OCI-LY7 (cell line): ENCODE results near the gene BMX. TPM values are rescaled to one million over a fixed set of nuclear protein-coding genes. Genes with fewer than 3 reads are reported as not detected.

Experiments used
- BruUV-seq: library from RNA; stranded (reverse); fragments of 400-500 nt; replicated peaks from 2 replicates; lab custom pipeline; 2021; lab: Mats Ljungman, UMichigan
- CTCF ChIA-PET: fragments of 300-600 bp; sonication (Branson Sonifier 250); formaldehyde crosslinking; loops from one replicate; lab custom pipeline; 2022; ENCODE audit warnings: antibody characterized with exemption; ENCODE audit not compliant: unreplicated experiment; lab: Charles Lee
- POLR2A ChIA-PET: fragments of 300-600 bp; sonication (Branson Sonifier 250); formaldehyde crosslinking; loops from one replicate; lab custom pipeline; 2022; ENCODE audit warnings: antibody characterized with exemption; lab: Charles Lee
- DNase-seq: peaks from one replicate; pipeline ENCODE4 v3.0.0-alpha.2; 2015; ENCODE audit warnings: low spot score
- H2AFZ ChIP-seq: fragments of 200-600 bp; sonication (generic), shearing (Covaris generic); 2 replicates; pipeline ENCODE4 v1.6.1; 2014; ENCODE audit warnings: mild to moderate bottlenecking, antibody characterized with exemption, low read length, moderate library complexity
- H3K27ac ChIP-seq: fragments of 200-600 bp; sonication (generic); 2 replicates; pipeline ENCODE4 v1.5.1; 2014; ENCODE audit warnings: mixed run types, low read depth, mild to moderate bottlenecking, moderate library complexity, low read length, inconsistent platforms; ENCODE audit not compliant: poor library complexity, severe bottlenecking
- H3K36me3 ChIP-seq: fragments of 200-600 bp; sonication (generic); 2 replicates; pipeline ENCODE4 v1.6.1; 2014; ENCODE audit warnings: mild to moderate bottlenecking, antibody characterized with exemption, low read length, moderate library complexity, mixed read lengths; ENCODE audit not compliant: insufficient read depth
- H3K4me1 ChIP-seq: fragments of 200-600 bp; sonication (generic); 2 replicates; pipeline ENCODE4 v1.5.1; 2014; ENCODE audit warnings: mild to moderate bottlenecking, low read length; ENCODE audit not compliant: insufficient read depth, poor library complexity, severe bottlenecking
- H3K4me2 ChIP-seq: fragments of 200-600 bp; sonication (generic); 2 replicates; pipeline ENCODE4 v1.6.1; 2014; ENCODE audit warnings: mild to moderate bottlenecking, low read length
- H3K4me3 ChIP-seq: fragments of 200-600 bp; sonication (generic); 2 replicates; pipeline ENCODE4 v1.5.1; 2014; ENCODE audit warnings: mild to moderate bottlenecking, low read depth, low read length; ENCODE audit not compliant: poor library complexity, severe bottlenecking
- H3K79me2 ChIP-seq: fragments of 200-600 bp; sonication (generic); 2 replicates; pipeline ENCODE4 v1.6.1; 2016; ENCODE audit warnings: low read depth, mild to moderate bottlenecking, low read length, moderate library complexity, mixed read lengths; ENCODE audit not compliant: insufficient read depth
- H3K9me2 ChIP-seq: fragments of 200-600 bp; sonication (generic); 2 replicates; pipeline ENCODE4 v1.6.1; 2016; ENCODE audit warnings: mild to moderate bottlenecking, low read length, mixed read lengths; ENCODE audit not compliant: insufficient read depth
- H3K9me3 ChIP-seq: fragments of 200-600 bp; sonication (generic); 2 replicates; pipeline ENCODE4 v1.6.1; 2014; ENCODE audit warnings: mild to moderate bottlenecking, mixed run types, low read length, mixed read lengths
- H4K20me1 ChIP-seq: fragments of 200-600 bp; sonication (generic); 2 replicates; pipeline ENCODE4 v1.6.1; 2014; ENCODE audit warnings: mild to moderate bottlenecking, antibody characterized with exemption, low read length, moderate library complexity, mixed read lengths; ENCODE audit not compliant: insufficient read depth
- CTCF ChIP-seq: fragments of 200-600 bp; sonication (generic); conservative IDR thresholded peaks from 2 replicates; pipeline ENCODE4 v1.5.1; 2014; ENCODE audit warnings: mild to moderate bottlenecking, antibody characterized with exemption, low read length, moderate library complexity, mixed read lengths
- EZH2phosphoT487 ChIP-seq: fragments of 200-600 bp; sonication (generic); IDR thresholded peaks from 2 replicates; pipeline ENCODE4 v1.6.1; 2018; ENCODE audit warnings: low read depth, borderline replicate concordance, mild to moderate bottlenecking, mixed run types, antibody characterized with exemption, low read length, moderate library complexity, mixed read lengths
- intact Hi-C: fragments of 100-400 bp; cut with micrococcal nuclease; formaldehyde crosslinking; loops from one replicate; pipeline ENCODE4 v1.10.0; 2022; ENCODE audit not compliant: unreplicated experiment
- total RNA-seq, 2 experiments: library from RNA; depleted of rRNA in 1 of 2; stranded (reverse); fragments of >200 nt in 1 of 2; shearing (Covaris generic) in 1 of 2; gene quantifications; 2 replicates each; pipeline ENCODE4 v1.2.3, GENCODE V29; 2014 to 2022

The BMX gene
- total RNA-seq, 2 experiments from 2014 or later, result not detected

GRCh38 chrX:15549189-15550012, 48.8 kb downstream of the BMX start:
- Histone ChIP-seq H3K36me3 (no peaks in the 10 kb centered on the region), H3K4me1 (no peaks in the 10 kb centered on the region), H3K4me3 (no peak overlapping the region), H2AFZ (no peak overlapping the region), H3K79me2 (no peaks in the 10 kb centered on the region), H4K20me1 (no peaks in the 10 kb centered on the region), H3K4me2 (no peak overlapping the region), H3K9me3 (no peaks in the 10 kb centered on the region), H3K27ac (no peak overlapping the region), H3K9me2 (no peaks in the 10 kb centered on the region)
- POLR2A ChIA-PET, result no interaction called here
- CTCF ChIA-PET, result no interaction called here
- TF ChIP-seq EZH2phosphoT487, result no peak
- no peak for TF ChIP-seq CTCF
- no peak for DNase-seq
- intact Hi-C loops, result no loop called here
- no TSS peak for BruUV-seq

GRCh38 chrX:15559227-15559626, 58.6 kb downstream of the BMX start:
- no peaks in the 10 kb centered on the region for H3K79me2 ChIP-seq
- BruUV-seq, result no TSS peak
- intact Hi-C loops, result no loop called here
- H3K4me1 ChIP-seq, result no peaks in the 10 kb centered on the region
- no peak overlapping the region for H3K27ac ChIP-seq
- no peak overlapping the region for H3K4me2 ChIP-seq
- H3K36me3 ChIP-seq, result no peaks in the 10 kb centered on the region
- H2AFZ ChIP-seq, result no peak overlapping the region
- TF ChIP-seq EZH2phosphoT487 (no peak), CTCF (no peak)
- H3K9me2 ChIP-seq, result no peaks in the 10 kb centered on the region
- no peak for DNase-seq
- H3K9me3 ChIP-seq, result no peaks in the 10 kb centered on the region
- ChIA-PET POLR2A (interaction anchor here (0.7 kb wide), 2 partner anchors 192 to 982 kb away, joined by 3 read pairs; no protein-coding TSS in a partner anchor), CTCF (no interaction called here)
- no peaks in the 10 kb centered on the region for H4K20me1 ChIP-seq
- no peak overlapping the region for H3K4me3 ChIP-seq

DNA sequence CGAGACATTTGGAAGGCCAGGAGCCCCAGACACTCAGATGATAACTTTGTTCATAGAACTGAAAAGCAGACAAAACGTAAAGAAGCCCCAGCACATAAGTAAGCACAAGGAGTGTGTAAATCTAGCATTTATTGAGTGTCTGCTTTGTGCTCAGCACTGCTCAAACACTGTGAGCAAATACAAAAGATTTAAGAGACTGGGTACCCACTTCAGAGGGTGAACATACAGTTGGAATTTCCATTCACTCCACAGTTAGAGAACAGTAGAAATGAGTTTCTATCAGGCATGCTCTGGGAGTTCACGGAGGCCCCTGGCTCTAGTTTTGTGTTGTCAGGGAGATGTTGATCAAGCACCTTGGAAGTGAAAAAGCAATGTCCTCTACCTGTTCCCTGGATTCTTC, 60.3 kb downstream of the BMX start:
- intact Hi-C loops, result loop anchor here (10.0 kb wide), 1 partner anchor 206 kb away; no protein-coding TSS in a partner anchor
- Histone ChIP-seq H3K79me2 (no peaks in the 10 kb centered on the region), H3K36me3 (no peaks in the 10 kb centered on the region), H3K9me2 (no peaks in the 10 kb centered on the region), H3K4me3 (no peak overlapping the region), H3K4me1 (no peaks in the 10 kb centered on the region), H3K4me2 (no peak overlapping the region), H3K27ac (no peak overlapping the region), H3K9me3 (no peaks in the 10 kb centered on the region), H2AFZ (no peak overlapping the region), H4K20me1 (no peaks in the 10 kb centered on the region)
- ChIA-PET POLR2A (no interaction called here), CTCF (no interaction called here)
- DNase-seq, result no peak
- no TSS peak for BruUV-seq
- no peak for TF ChIP-seq EZH2phosphoT487
- TF ChIP-seq CTCF, result no peak
